Measurements from ENCODE around the gene FADS6. TPM values are rescaled to one million over a fixed set of nuclear protein-coding genes. Genes with fewer than 3 reads are reported as not detected.
A peak's percentile ranks its signal among the peaks of the same experiment; 100 is the strongest.

Gene FADS6
- total RNA-seq, 1 experiment from 2014 or later = not detected

GRCh38 chr17:74935585-74936469 is 42.4 kb upstream of the FADS6 start, which contains the start of gene OTOP3:
Gene OTOP3 (plus strand): TSS chr17:74935898. CDS start chr17:74935922, 24 bp downstream.
- no peak for DNase-seq (ENCODE audit: low read depth, low spot score)
- no peak within 1 kb of the TSS for H3K4me3 ChIP-seq (ENCODE audit: low read depth in 2 of 2, low read length in 2 of 2)
- no peak for TF ChIP-seq POLR2AphosphoS5 (IDR thresholded peaks at IDR 0.05; ENCODE audit: low read depth, low read length)
- no peak for TF ChIP-seq SIN3A (IDR thresholded peaks at IDR 0.05; ENCODE audit: borderline replicate concordance, insufficient read depth, low read depth, low read length)
- TF ChIP-seq, protein P1, sequence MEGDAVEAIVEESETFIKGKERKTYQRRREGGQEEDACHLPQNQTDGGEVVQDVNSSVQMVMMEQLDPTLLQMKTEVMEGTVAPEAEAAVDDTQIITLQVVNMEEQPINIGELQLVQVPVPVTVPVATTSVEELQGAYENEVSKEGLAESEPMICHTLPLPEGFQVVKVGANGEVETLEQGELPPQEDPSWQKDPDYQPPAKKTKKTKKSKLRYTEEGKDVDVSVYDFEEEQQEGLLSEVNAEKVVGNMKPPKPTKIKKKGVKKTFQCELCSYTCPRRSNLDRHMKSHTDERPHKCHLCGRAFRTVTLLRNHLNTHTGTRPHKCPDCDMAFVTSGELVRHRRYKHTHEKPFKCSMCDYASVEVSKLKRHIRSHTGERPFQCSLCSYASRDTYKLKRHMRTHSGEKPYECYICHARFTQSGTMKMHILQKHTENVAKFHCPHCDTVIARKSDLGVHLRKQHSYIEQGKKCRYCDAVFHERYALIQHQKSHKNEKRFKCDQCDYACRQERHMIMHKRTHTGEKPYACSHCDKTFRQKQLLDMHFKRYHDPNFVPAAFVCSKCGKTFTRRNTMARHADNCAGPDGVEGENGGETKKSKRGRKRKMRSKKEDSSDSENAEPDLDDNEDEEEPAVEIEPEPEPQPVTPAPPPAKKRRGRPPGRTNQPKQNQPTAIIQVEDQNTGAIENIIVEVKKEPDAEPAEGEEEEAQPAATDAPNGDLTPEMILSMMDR (IDR thresholded peaks at IDR 0.05) = no peak
- TF ChIP-seq, protein P2, sequence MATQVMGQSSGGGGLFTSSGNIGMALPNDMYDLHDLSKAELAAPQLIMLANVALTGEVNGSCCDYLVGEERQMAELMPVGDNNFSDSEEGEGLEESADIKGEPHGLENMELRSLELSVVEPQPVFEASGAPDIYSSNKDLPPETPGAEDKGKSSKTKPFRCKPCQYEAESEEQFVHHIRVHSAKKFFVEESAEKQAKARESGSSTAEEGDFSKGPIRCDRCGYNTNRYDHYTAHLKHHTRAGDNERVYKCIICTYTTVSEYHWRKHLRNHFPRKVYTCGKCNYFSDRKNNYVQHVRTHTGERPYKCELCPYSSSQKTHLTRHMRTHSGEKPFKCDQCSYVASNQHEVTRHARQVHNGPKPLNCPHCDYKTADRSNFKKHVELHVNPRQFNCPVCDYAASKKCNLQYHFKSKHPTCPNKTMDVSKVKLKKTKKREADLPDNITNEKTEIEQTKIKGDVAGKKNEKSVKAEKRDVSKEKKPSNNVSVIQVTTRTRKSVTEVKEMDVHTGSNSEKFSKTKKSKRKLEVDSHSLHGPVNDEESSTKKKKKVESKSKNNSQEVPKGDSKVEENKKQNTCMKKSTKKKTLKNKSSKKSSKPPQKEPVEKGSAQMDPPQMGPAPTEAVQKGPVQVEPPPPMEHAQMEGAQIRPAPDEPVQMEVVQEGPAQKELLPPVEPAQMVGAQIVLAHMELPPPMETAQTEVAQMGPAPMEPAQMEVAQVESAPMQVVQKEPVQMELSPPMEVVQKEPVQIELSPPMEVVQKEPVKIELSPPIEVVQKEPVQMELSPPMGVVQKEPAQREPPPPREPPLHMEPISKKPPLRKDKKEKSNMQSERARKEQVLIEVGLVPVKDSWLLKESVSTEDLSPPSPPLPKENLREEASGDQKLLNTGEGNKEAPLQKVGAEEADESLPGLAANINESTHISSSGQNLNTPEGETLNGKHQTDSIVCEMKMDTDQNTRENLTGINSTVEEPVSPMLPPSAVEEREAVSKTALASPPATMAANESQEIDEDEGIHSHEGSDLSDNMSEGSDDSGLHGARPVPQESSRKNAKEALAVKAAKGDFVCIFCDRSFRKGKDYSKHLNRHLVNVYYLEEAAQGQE (IDR thresholded peaks at IDR 0.05; ENCODE audit: insufficient read depth in 1 of 2, low read depth in 2 of 2, low read length in 1 of 2) = no peak
- TF ChIP-seq TCF7L2 (IDR thresholded peaks at IDR 0.05; ENCODE audit: low read depth, low read length) = no peak
- BruUV-seq (replicated peaks) = no TSS peak
- no peaks in the 10 kb centered on the region for H3K36me3 ChIP-seq (ENCODE audit: control insufficient read depth, insufficient read depth, low read length)
- intact Hi-C loops (cut with micrococcal nuclease; ENCODE audit: unreplicated experiment) (no loop called here), in situ Hi-C loops (cut with HindIII; ENCODE audit: low pct_unique_long_range_greater_than_20kb, low sequenced_read_pairs) (no loop called here)
- POLR2A ChIA-PET = interaction anchor here (0.7 kb wide), 1 partner anchor 41 kb away, joined by 15 read pairs; no protein-coding TSS in a partner anchor
- H3K27me3 ChIP-seq (ENCODE audit: control insufficient read depth, insufficient read depth, low read length) = peaks cover 13% of the 10 kb centered on the region; the same call in 1 of the 2 replicates
- H3K9me3 ChIP-seq (ENCODE audit: control insufficient read depth, insufficient read depth, low read depth, low read length) = no peaks in the 10 kb centered on the region
- peak; percentile 60 for ATAC-seq
- CTCF ChIA-PET = no interaction called here
- no peaks in the 10 kb centered on the region for H3K4me1 ChIP-seq (ENCODE audit: control insufficient read depth, insufficient read depth, low read length)
- no peak within 1 kb of the TSS for H3K27ac ChIP-seq (ENCODE audit: low read length)

- ATAC-seq (no peak), DNase-seq (ENCODE audit: low read depth, low spot score) (no peak)
- Histone ChIP-seq H3K4me3 (ENCODE audit: low read depth in 2 of 2, low read length in 2 of 2) (no peak overlapping the region), H3K27ac (ENCODE audit: low read length) (no peak overlapping the region), H3K9me3 (ENCODE audit: control insufficient read depth, insufficient read depth, low read depth, low read length) (no peaks in the 10 kb centered on the region), H3K4me1 (ENCODE audit: control insufficient read depth, insufficient read depth, low read length) (no peaks in the 10 kb centered on the region), H3K36me3 (ENCODE audit: control insufficient read depth, insufficient read depth, low read length) (no peaks in the 10 kb centered on the region), H3K27me3 (ENCODE audit: control insufficient read depth, insufficient read depth, low read length) (peaks cover 13% of the 10 kb centered on the region; the same call in 1 of the 2 replicates)
- TF ChIP-seq SIN3A (IDR thresholded peaks at IDR 0.05; ENCODE audit: borderline replicate concordance, insufficient read depth, low read depth, low read length) = no peak
- ChIA-PET POLR2A (no interaction called here), CTCF (no interaction called here)
- BruUV-seq (replicated peaks) = no TSS peak
- intact Hi-C loops (cut with micrococcal nuclease; ENCODE audit: unreplicated experiment) (no loop called here), in situ Hi-C loops (cut with HindIII; ENCODE audit: low pct_unique_long_range_greater_than_20kb, low sequenced_read_pairs) (no loop called here)
Observed at GRCh38 chr17:74935048-74935447, 41.6 kb upstream of the FADS6 start.

DNA sequence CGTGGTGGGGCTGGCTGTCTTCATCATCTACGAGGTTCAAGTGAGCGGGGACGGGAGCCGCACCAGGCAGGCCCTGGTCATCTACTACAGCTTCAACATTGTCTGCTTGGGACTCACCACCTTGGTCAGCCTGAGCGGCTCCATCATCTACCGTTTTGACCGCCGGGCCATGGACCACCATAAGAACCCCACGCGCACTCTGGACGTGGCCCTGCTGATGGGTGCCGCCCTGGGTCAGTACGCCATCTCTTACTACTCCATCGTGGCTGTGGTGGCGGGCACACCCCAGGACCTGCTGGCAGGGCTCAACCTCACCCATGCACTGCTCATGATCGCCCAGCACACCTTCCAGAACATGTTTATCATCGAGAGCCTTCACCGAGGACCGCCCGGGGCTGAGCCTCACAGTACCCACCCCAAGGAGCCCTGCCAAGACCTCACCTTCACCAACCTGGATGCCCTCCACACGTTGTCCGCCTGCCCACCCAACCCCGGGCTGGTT is 37.2 kb upstream of the FADS6 start:
- intact Hi-C loops (cut with micrococcal nuclease; ENCODE audit: unreplicated experiment) (no loop called here), in situ Hi-C loops (cut with HindIII; ENCODE audit: low pct_unique_long_range_greater_than_20kb, low sequenced_read_pairs) (no loop called here)
- ATAC-seq = no peak
- ChIA-PET CTCF (no interaction called here), POLR2A (no interaction called here)
- Histone ChIP-seq H3K9me3 (ENCODE audit: control insufficient read depth, insufficient read depth, low read depth, low read length) (no peaks in the 10 kb centered on the region), H3K36me3 (ENCODE audit: control insufficient read depth, insufficient read depth, low read length) (no peaks in the 10 kb centered on the region), H3K4me3 (ENCODE audit: low read depth in 2 of 2, low read length in 2 of 2) (no peak overlapping the region), H3K4me1 (ENCODE audit: control insufficient read depth, insufficient read depth, low read length) (no peaks in the 10 kb centered on the region), H3K27me3 (ENCODE audit: control insufficient read depth, insufficient read depth, low read length) (peaks cover 3% of the 10 kb centered on the region), H3K27ac (ENCODE audit: low read length) (no peak overlapping the region)
- TF ChIP-seq, protein P1 (IDR thresholded peaks at IDR 0.05) = no peak
- TF ChIP-seq TCF7L2 (IDR thresholded peaks at IDR 0.05; ENCODE audit: low read depth, low read length) = no peak
- TF ChIP-seq, protein P2 (IDR thresholded peaks at IDR 0.05; ENCODE audit: insufficient read depth in 1 of 2, low read depth in 2 of 2, low read length in 1 of 2) = no peak
- no peak for TF ChIP-seq SIN3A (IDR thresholded peaks at IDR 0.05; ENCODE audit: borderline replicate concordance, insufficient read depth, low read depth, low read length)
- TF ChIP-seq POLR2AphosphoS5 (IDR thresholded peaks at IDR 0.05; ENCODE audit: low read depth, low read length) = no peak
- no peak for DNase-seq (ENCODE audit: low read depth, low spot score)
- no TSS peak for BruUV-seq (replicated peaks)

Data from Panc1 (cell line).